ENCODE results near the gene NLK.
"Not testable (repeated sequence)": the region's sequence is repeated elsewhere in the genome, so short reads cannot be mapped to it uniquely, and the experiment has no call there.

NLK gene

DNA sequence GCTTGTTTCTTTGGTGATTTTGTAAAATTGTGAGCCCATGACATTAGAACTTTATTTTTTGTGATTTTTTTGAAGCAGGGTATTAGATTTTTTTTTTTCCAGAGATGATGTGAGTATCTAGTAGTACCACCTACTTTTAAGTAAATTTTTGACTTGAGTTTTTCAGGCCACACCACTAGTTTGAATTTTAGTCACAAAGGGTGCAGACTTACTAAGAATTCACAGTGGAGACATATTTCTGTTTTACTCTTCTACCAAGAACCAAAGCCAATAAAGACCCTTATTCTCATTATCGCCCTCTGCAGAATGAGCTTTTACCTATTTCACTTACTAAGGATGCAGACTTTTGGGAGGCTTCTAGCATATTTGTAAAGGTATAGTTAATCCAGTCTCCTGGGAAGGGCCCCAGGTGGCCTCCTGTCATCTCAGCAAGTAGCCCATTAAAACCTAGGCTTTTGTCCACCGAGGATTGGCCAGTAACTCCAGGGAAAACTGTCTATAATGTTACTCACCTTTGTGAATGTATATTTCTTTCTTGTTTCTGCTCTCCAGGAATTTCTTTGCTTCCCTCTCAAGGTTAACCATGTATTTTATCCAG, 30.6 kb downstream of the NLK start:
- DNase-seq (ENCODE audit: low read depth), result no peak

DNA sequence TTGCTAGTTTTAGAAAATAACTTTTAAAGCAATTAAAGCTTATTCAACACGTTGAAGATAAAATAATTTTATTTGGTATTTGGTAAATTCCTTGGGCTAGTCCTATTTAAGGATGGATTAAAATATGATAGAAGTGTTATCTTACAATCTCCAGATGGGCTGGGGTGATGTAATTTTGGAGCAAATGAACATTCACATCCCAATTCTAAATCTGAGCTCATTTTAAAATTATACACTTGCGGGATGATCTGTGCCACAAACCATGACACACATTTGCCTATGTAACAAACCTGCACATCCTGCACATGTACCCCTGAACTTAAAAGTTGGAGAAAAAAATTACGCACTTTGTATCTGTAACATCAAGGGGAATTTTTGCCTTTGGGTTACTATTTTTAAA, 31.5 kb downstream of the NLK start:
- no peak for DNase-seq (ENCODE audit: low read depth)

DNA sequence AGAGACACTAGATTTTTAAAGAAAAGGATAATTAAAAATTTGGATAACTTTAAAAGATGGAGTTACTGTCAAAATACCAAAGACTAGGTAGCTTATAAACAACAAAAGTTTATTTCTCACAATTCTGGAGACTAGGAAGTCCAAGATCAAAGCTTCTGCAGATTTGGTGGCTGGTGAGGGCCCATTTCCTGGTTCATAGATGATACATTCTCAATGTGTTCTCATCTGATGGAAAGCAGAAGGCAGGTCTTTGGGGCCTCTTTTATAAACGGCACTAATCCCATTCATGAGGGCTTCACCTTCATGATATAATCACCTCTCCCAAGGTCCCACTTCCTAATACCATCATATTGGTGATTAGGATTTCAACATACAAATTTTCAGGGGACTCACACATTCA, 33.7 kb downstream of the NLK start:
- no peak for DNase-seq (ENCODE audit: low read depth)

DNA sequence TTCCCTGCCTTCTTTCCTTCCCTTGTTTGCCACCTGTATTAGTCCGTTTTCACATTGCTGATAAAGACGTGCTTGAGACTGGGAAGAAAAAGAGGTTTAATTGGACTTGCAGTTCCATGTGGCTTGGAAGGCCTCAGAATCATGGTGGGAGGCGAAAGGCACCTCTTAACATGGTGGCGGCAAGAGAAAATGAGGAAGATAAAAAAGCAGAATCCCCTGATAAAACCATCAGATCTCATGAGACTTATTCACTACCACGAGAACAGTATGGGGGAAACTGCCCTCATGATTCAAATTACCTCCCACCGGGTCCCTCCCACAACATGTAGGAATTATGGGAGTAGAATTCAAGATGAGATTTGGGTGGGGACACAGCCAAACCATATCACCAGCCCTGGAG, 34.7 kb downstream of the NLK start:
- not testable (repeated sequence) for DNase-seq (ENCODE audit: low read depth)

DNA sequence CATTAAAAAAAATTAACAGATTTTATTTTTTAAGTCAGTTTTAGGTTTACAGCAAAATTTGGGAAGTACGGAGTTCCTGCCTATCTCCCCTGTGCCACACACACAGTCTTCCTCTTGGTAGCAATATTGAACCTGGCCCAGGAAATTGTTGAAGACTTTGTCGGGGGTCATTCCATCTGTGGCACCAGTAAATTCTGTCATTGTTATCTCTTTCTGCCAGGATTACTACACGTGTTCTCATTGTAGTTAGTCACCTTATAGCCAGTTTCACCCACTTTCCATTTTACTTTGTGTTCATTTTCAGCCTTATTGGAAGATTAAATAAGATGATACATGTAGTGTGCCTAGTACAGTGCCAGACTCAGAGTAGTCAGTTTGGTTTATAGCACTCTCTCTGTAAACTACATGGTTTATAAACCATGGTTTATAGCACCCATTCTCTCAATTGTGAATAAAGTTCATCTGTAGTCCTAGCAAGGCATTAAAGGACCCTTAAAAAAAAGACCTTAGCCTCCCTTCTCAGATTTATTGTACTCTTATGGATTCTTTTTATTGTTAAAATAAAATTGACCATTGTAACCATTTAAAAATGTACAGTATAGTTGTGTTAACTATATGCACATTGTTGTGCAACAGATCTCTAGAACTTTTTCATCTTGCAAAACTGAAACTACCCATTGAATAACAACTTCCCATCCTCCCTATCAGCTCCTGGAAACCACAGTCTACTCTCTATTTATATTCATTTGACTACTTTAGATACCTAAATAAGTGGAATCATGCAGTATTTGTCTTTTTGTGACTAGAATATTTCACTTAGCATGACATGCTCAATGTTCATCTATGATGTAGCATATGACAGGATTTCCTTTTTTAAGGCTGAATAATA, 36.1 kb downstream of the NLK start:
- DNase-seq (ENCODE audit: low read depth), result no peak

DNA sequence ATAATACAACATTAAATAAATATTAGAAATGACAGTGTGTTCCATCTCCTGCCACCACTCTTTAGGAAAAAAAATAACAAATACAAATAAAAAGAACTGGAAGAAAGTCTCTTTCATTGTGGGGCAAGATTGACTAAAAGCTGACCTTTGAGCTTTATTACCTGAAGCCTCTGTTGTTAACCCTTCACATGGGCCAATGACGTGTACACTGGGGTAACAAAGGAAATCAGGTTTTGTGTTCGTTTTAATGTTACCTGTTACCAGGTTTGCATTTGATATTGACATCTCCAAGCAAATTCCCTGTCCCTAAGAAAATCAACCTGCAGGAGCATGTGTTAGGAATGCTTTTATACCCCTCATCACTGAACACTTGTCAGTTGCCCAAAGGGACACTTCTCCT, 39.0 kb downstream of the NLK start:
- no peak for DNase-seq (ENCODE audit: low read depth)

DNA sequence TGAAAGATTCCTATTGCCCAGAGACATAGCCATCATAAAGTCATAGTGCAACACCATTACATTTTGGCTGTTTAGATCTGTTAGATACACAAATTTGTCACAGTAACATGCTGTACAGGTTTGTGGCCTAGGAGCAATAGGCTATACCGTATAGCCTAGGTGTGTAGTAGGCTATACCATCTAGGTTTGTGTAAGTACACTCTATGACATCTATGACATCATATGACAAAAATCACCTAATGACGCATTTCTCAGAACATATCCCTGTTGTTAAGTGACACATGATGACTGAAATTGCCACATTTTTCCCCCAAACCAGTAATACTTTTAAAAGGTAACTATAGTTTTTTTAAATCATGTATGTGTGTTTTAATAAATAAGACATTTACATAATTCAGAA, 43.3 kb downstream of the NLK start:
- DNase-seq (ENCODE audit: low read depth), result no peak

DNA sequence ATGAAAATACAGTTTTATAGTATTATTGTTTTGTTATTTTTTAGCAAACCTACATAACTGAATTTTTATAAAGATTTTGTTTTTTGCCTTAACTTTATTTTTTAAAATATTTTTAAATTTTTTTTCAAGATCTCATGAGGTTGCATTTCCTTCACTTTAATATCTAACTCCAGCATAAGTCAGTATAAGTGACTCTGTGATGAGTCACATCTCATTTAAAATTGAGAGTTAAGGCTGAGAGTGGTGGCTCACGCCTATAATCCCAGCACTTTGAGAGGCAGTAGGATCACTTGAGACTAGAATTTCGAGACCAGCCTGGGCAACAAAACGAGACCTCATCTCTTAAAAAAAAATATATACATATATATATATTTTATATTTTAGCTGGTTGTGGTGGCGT, 44.0 kb downstream of the NLK start:
- DNase-seq (ENCODE audit: low read depth), result no peak

DNA sequence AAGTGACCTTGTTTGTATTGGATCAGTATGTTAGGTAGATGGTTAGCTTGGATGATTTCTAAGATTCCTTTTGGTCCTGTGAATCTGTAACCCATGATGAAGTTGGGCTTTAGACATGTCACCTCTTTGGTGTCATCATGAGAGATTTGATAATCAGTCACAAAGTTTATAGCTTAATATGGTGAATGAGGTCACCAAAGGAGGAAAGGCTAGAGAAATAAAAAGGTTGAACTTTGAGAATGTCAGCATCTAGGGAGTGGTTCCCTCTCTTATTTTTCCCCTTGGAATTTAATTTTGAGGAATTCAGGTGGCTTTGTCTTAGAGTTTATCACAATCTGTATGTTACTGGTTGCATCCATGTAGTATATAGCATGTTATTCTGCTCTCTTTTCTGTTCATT, 45.3 kb downstream of the NLK start:
- no peak for DNase-seq (ENCODE audit: low read depth)

DNA sequence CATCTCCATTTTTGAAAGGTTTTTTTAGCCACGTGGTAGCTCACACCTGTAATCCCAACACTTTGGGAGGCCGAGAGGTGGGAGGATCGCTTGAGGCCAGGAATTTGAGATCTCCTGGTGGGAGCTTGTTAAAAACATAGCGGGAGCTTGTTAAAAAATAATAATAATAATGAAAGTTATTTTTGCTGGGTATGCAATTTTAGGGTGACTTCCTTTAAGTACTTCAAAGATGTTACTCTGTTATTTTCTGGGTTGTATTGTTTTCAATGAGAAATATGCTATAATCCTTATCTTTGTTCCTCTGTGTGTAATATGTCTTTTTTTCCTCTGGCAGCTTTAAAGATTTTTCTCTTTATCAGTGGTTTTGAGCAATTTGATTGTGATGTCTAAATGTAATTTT, 48.1 kb downstream of the NLK start:
- no peak for DNase-seq (ENCODE audit: low read depth)

DNA sequence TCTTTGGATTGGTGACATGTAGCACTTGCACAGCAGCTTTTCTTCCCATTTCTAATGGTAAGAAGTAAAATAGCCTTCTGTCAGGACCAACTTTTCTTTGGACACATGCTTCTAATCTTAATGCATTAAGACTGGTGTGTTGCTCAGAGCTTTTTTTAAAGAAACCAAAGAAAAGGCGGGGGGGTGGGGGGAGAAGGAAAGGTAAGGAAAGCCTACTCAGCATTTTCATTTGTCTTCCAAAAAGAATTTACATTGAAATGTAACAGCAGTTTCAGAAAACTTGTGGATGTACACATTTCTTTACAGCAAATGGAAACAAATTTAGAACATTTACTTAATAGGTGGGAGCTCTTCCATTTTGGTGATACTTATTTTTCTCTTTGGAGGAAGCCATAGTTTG, 49.6 kb downstream of the NLK start:
- no peak for DNase-seq (ENCODE audit: low read depth)

DNA sequence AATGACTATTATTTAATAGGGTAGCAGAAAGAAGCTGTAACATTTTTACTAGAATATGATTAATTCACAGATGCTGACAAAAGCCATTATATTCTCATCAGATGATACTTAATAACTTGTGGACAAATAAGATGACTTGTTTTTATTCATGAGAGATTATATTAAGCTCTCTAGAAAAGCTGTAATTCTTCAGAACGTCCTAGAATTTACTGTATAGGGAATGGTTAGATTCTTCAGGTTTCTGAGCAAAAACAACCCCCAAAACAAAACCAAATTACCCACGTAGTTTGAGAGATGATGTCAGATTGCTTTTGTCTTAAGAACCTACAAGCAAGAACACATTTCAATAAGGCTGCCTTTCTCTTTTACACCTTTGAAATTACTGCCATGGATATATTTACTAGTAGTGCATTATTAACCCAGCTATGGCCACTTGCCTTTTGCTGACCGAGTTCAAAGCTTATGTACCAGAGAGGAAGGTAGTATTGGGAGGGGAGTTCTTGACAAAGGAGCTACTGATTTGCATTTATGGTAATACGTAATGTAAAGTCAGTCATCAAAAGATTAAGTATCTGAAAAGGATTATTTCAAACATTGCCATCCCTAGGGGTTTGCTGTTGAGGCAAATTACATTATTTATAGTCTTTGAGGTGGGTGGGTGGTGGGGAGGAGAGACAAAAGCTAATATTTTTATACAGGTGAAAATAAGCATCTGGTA, 51.7 kb downstream of the NLK start:
- no peak for DNase-seq (ENCODE audit: low read depth)

DNA sequence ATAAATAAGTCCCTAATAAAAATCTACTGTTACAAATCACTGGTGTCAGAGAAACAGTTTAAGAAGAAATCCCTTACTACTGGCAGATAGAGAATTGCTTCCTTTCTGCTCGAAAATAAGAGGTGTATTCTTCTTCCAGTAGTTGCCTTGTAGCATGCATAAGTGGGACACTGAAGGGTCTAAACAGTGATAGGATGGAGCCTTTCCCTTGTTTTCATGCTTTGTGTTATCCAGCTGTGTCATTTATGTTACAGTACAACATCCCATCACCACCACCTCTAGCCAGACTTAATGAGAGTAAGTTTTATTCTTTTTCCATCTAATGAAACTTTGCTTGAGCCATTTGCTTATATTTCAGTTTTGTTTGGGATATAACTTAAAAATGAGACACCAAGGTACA, 54.3 kb downstream of the NLK start:
- no peak for DNase-seq (ENCODE audit: low read depth)

DNA sequence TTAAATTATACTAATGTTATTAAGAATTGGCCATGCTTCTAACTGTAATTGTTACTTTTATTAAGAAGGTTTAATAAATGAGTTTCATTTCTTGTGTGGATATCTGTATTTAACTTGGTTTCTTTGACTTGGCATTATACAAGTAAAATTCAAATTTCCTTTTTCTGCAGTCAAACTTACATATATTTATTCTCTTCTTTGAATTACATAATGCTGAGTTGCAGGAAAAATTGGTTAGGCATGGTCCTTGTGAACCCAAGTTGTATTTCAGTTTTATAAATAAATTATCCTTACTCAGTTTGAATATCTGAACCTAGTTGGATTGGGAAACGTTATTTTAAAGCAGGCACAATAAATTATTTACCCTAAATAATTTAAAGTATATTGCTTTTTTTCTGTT, 54.8 kb downstream of the NLK start:
- no peak for DNase-seq (ENCODE audit: low read depth)

DNA sequence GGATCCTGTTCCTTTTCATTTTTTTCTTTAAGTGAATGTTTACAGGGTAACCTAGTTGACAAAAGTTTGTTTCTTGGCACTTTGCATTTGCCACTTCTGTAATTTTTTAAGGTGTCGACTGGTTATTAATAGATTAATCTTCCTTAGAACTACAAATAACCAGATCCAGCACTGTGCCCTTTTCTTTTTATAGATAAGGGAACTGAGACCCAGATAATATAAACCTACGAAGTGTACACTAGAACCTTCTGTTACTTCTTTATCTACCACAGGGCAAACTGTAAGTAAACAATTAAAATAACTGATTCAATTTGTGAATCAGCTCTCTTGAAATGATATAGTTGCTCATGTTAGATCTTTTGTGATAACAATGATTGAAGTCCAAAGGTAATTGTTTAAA, 55.4 kb downstream of the NLK start:
- no peak for DNase-seq (ENCODE audit: low read depth)

DNA sequence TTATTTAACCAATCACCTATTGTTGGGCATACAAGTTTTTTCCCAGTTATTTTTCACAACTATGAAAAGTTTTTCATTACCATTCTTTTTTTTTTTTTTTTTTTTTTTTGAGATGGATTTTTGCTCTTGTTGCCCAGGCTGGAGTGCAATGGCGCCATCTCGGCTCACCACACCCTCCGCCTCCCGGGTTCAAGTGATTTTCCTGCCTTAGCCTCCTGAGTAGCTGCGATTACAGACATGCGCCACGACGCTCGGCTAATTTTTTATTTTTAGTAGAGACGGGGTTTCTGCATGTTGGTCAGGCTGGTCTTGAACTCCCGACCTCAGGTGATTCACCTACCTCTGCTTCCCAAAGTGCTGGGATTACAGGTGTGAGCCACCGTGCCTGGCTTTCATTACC, 56.1 kb downstream of the NLK start:
- DNase-seq (ENCODE audit: low read depth), result not testable (repeated sequence)

DNA sequence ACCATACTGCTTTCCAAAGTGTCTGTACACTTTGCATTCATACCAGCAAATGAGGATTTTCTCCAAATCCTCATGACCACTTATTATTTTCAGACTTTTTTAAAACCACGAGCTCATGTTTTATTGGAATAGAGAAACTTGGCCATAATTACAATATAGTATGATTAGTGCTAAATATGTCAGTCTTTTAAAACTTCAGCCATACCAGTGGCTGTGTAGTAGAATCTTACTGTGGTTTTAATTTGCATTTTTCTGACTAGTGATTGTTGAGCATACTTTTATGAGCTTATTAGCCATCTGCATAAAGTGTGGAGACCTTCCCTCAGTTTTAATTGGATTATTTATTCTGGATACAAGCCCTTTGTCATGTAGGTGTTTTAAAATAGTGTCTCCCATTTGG, 57.8 kb downstream of the NLK start:
- DNase-seq (ENCODE audit: low read depth), result no peak

DNA sequence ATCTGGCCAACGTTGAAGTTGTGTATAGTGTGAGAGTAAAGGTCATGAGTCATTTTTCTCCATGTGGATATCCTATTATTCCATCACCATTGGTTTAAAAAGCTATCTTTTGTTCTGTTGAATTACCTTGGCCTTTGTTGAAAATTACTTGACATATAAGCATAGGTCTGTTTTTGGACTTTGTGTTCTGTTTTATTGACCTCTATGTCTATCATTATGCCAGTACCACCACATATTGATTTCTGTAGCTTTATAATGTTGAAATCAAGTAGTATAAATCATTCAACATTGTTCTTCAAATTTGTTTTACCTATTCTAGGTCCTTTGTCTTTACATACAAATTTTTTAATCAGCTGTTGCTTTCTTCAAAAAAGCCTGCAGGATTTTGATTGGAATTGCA, 58.5 kb downstream of the NLK start:
- no peak for DNase-seq (ENCODE audit: low read depth)

DNA sequence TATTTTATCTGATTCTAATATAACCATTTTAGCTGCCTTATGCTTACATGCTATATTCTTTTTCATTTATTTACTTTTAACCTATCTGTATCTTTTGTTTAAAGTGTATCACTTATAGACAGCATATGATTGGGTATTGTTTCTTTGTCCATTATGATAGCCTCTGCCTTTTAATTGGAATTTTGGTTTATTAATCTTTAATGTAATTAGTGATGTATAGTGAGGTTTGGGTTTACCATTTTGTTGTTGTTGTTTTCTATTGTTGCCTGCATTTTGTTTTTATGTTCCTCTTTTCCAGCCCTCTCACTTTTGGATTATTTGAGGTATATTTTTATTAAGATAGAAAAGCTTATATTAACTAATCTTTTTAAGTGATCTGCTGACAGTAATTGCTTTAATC, 59.4 kb downstream of the NLK start:
- DNase-seq (ENCODE audit: low read depth), result no peak

DNA sequence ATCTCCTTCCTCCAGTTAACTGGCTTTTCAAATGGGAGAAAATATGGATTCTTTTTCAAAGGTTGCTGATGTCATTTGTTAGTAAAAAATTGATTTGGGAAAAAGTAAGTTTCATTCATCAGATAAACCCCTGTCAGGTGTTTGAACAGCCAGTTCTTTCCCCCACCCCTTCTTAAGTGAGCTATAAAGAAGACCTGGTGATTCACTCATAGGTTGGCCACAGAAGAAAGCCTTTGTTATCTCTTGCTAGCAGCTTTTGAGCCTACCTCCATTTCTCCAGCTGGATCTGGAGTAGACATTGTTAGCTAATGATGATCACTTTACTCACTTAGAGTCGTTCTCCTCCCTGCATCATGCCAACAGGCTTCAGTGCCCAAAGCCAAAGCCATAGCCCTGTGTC, 63.0 kb downstream of the NLK start:
- DNase-seq (ENCODE audit: low read depth), result no peak

DNA sequence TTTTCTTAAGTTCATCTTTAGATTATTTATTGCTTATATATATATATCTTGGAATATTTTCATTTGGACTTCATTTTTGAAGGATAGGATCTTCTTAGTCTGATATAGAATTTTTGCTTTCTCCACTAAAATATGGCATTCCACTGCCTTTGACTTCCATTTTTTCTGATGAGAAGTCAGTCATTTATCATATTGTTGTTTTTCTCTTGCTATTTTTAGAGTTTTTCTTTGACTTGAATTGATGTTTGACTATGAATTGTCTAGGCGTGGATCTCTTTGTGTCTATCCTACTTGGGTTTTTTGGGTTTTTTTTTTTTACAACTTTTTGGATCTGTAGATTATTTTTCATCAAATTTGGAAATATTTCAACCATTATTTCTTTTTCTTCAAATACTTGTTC, 67.7 kb downstream of the NLK start:
- no peak for DNase-seq (ENCODE audit: low read depth)

DNA sequence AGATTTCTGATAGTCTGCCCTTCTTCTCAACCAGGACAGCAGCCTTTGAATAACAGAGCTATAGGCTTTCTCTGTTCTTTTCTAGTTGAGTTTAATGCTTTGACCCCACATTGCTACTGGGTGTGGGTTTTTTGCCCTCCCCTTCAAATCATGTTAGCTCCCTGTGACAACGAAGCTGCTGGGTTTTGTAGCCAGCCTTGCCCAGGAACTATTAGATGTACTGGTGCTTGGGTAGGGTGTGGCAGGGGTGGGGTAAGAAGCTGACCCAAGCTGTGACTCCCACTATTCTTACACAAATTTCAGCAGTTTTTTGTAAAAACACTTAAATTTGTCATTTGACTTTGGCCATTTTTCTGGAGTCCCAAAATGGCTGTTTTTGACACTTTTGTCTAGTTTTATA, 69.7 kb downstream of the NLK start:
- no peak for DNase-seq (ENCODE audit: low read depth)

DNA sequence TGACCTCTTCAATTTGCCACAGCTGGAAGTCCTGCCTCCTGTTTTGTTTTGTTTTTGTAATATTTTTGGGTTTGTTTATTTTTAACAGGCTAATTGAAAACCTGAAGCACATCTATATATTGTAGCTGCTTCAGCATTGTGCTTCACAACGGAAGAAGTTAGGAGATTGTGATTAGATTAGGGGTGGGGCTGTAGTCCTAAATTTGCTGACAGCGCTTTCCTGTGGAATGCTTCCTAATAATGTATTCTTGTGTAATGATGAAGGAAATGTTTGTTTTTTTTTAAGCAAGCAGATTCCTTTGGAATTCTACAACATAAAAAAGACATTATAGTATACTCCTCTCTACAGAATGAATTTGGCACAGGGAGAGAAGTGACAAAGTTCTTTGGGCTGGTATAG, 70.1 kb downstream of the NLK start:
- DNase-seq (ENCODE audit: low read depth), result no peak

Measured in GM04503 (cell line).